GM12873 (cell line): ENCODE measurements around the gene SUPT5H.

ENCODE experiments used
- CTCF ChIP-seq: IDR thresholded peaks from 2 replicates; pipeline ENCODE4 v1.5.1; 2012; ENCODE audit warnings: low read depth, mild to moderate bottlenecking, moderate library complexity, low read length, control low read depth; ENCODE audit not compliant: insufficient read depth; ENCODE audit errors: missing control alignments

SUPT5H gene

GRCh38 chr19:39465956-39466747, 20.8 kb downstream of the SUPT5H start:
- TF ChIP-seq CTCF = no peak

GRCh38 chr19:39467941-39468340, 22.6 kb downstream of the SUPT5H start:
- no peak for TF ChIP-seq CTCF

- TF ChIP-seq CTCF = no peak
Observed at GRCh38 chr19:39469036-39469435, 23.7 kb downstream of the SUPT5H start.

- TF ChIP-seq CTCF = no peak
Observed at GRCh38 chr19:39469567-39469966, 24.2 kb downstream of the SUPT5H start.

GRCh38 chr19:39470724-39471339, 25.4 kb downstream of the SUPT5H start:
- TF ChIP-seq CTCF = no peak

- no peak for TF ChIP-seq CTCF
Observed at GRCh38 chr19:39471756-39472536, 26.6 kb downstream of the SUPT5H start.
